AG04450 (cell line): ENCODE measurements around the gene GNAL. TPM values are rescaled to one million over a fixed set of nuclear protein-coding genes. Genes with fewer than 3 reads are reported as not detected.

ENCODE experiments used
- CTCF ChIA-PET: fragments of 300-600, 350-600 bp; formaldehyde crosslinking; extraction: SDS; loops from one replicate; lab custom pipeline; 2022; ENCODE audit warnings: antibody characterized with exemption, inconsistent platforms; lab: Charles Lee
- POLR2A ChIA-PET: fragments of 350-600 bp; formaldehyde crosslinking; extraction: SDS; loops from one replicate; lab custom pipeline; 2021; ENCODE audit warnings: antibody characterized with exemption, inconsistent platforms; lab: Yijun Ruan, JAX
- DNase-seq: peaks from one replicate; pipeline ENCODE4 v3.0.0-alpha.2; 2011; ENCODE audit warnings: low read depth, low spot score
- H3K27ac ChIP-seq: one replicate; pipeline ENCODE4 v1.5.1; 2012; ENCODE audit warnings: low read depth, low read length, control low read depth
- H3K27me3 ChIP-seq: one replicate; pipeline ENCODE4 v1.6.0; 2012; ENCODE audit warnings: low read length; ENCODE audit not compliant: control insufficient read depth, insufficient read depth
- H3K4me3 ChIP-seq: 2 replicates; pipeline ENCODE4 v1.5.1; 2011; ENCODE audit warnings: mild to moderate bottlenecking, low read depth, low read length, control low read depth
- H3K9me3 ChIP-seq: 2 replicates; pipeline ENCODE4 v1.5.1; 2012; ENCODE audit warnings: low read length; ENCODE audit not compliant: control insufficient read depth, insufficient read depth
- polyA plus RNA-seq: library from polyadenylated mRNA; depleted of rRNA; stranded (reverse); fragments of >200 nt; gene quantifications from 2 replicates; pipeline ENCODE4 v1.2.3, GENCODE V29; 2011
- TF ChIP-seq, protein P1 (sequence below): IDR thresholded peaks from 2 replicates; pipeline ENCODE4 v1.5.1; 2011; ENCODE audit warnings: low read depth, low read length, control low read depth, inconsistent platforms

GNAL gene
- polyA plus RNA-seq, 1 experiment = 0.51 TPM

DNA sequence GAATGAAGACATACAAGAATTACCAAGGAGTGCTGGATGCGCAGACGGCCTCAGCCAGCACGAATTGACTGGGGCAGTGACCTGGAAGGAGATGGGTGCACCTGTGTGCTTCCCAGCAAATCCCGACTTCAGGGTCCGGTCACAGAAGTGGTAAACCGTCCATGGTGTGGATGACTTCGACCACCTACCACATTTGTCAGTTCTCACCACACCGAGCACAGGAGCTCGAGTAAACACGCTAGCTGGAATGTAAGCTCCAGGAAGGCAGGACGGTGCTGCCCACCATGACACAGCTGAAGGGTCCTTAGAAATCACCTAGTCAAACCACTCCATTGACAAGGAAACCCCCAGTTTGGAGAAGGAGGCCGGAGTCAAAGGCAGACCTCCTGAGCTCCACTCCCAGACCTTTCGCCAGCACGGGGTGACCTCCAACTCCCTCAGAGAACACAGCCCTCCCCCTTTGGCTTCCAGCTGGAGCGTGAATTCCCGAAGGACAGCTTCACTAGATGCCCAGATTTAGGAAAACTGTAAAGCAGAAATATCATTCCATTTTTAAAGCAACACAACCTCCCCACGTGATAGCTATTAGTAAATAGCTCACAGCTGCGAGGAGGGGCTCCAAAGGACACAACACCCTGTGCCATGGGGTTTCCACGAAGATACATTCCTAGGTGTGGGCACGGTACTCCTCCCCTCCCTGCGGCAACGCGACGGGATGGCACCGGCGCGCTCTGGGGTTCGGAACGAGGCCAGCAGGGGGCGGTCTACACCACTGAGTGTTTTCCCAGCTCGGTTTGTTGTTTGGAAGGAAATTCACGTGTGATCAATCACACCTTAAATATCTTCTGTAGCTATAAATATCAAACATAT lies 34.1 kb upstream of the GNAL start:
- DNase-seq = no peak
- ChIA-PET POLR2A (no interaction called here), CTCF (interaction anchor here (0.5 to 3.6 kb wide), 39 partner anchors 11 to 673 kb away, joined by 3 to 28 read pairs (median 4); partner anchors contain the start of gene GNAL)

GRCh38 chr18:11655606-11655932 lies 33.5 kb upstream of the GNAL start:
- H3K9me3 ChIP-seq = no peaks in the 10 kb centered on the region
- ChIA-PET CTCF (interaction anchor here (0.6 to 3.6 kb wide), 35 partner anchors 10 to 672 kb away, joined by 3 to 28 read pairs (median 4); partner anchors contain the start of gene GNAL), POLR2A (no interaction called here)
- DNase-seq = no peak
- no peak overlapping the region for H3K27ac ChIP-seq
- peaks cover 4% of the 10 kb centered on the region for H3K27me3 ChIP-seq
- TF ChIP-seq, protein P1, sequence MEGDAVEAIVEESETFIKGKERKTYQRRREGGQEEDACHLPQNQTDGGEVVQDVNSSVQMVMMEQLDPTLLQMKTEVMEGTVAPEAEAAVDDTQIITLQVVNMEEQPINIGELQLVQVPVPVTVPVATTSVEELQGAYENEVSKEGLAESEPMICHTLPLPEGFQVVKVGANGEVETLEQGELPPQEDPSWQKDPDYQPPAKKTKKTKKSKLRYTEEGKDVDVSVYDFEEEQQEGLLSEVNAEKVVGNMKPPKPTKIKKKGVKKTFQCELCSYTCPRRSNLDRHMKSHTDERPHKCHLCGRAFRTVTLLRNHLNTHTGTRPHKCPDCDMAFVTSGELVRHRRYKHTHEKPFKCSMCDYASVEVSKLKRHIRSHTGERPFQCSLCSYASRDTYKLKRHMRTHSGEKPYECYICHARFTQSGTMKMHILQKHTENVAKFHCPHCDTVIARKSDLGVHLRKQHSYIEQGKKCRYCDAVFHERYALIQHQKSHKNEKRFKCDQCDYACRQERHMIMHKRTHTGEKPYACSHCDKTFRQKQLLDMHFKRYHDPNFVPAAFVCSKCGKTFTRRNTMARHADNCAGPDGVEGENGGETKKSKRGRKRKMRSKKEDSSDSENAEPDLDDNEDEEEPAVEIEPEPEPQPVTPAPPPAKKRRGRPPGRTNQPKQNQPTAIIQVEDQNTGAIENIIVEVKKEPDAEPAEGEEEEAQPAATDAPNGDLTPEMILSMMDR = no peak
- H3K4me3 ChIP-seq = no peak overlapping the region

More for the DNA sequence above, 34.1 kb upstream of the GNAL start:
- Histone ChIP-seq H3K27me3 (peaks cover 4% of the 10 kb centered on the region), H3K9me3 (no peaks in the 10 kb centered on the region), H3K4me3 (no peak overlapping the region), H3K27ac (no peak overlapping the region)
- TF ChIP-seq, protein P1 = peak; percentile 74

GRCh38 chr18:11657152-11657551 lies 31.9 kb upstream of the GNAL start:
- H3K27ac ChIP-seq = no peak overlapping the region
- no peak overlapping the region for H3K4me3 ChIP-seq
- TF ChIP-seq, protein P1 = no peak
- H3K9me3 ChIP-seq = no peaks in the 10 kb centered on the region
- ChIA-PET CTCF (interaction anchor here (1.2 to 3.6 kb wide), 4 partner anchors 71 to 382 kb away, joined by 3 to 28 read pairs (median 21); no protein-coding TSS in a partner anchor), POLR2A (no interaction called here)
- peaks cover 4% of the 10 kb centered on the region for H3K27me3 ChIP-seq
- DNase-seq = no peak

- Histone ChIP-seq H3K4me3 (no peak overlapping the region), H3K9me3 (no peaks in the 10 kb centered on the region), H3K27me3 (peaks cover 4% of the 10 kb centered on the region), H3K27ac (no peak overlapping the region)
- ChIA-PET POLR2A (no interaction called here), CTCF (interaction anchor here (1.2 to 3.6 kb wide), 2 partner anchors 70 to 280 kb away, joined by 3 to 20 read pairs; no protein-coding TSS in a partner anchor)
- TF ChIP-seq, protein P1 = no peak
- no peak for DNase-seq
Observed at GRCh38 chr18:11657554-11657953, 31.5 kb upstream of the GNAL start.

- TF ChIP-seq, protein P1 = no peak
- Histone ChIP-seq H3K27ac (no peak overlapping the region), H3K4me3 (no peak overlapping the region), H3K27me3 (peaks cover 4% of the 10 kb centered on the region), H3K9me3 (no peaks in the 10 kb centered on the region)
- CTCF ChIA-PET = no interaction called here
- POLR2A ChIA-PET = no interaction called here
- DNase-seq = no peak
Observed at GRCh38 chr18:11658019-11658418, 31.0 kb upstream of the GNAL start.
